GM23338 (cell line): ENCODE results near the gene PTPRC. TPM values are rescaled to one million over a fixed set of nuclear protein-coding genes. Genes with fewer than 3 reads are reported as not detected.

ENCODE experiments used
- ATAC-seq: fragments of 200-7000 bp; cut with Tn5 transposase; 3 replicates; pipeline ENCODE4 v1.9.1; 2020
- DNase-seq: peaks from one replicate; pipeline ENCODE4 v3.0.0-alpha.2; 2015; ENCODE audit warnings: low spot score
- H2AFZ ChIP-seq: fragments of 200-600 bp; sonication (generic); 2 replicates; pipeline ENCODE4 v1.8.0; 2016; ENCODE audit warnings: antibody characterized with exemption, mild to moderate bottlenecking, moderate library complexity
- H3F3A ChIP-seq: fragments of 200-600 bp; sonication (generic); replicated peaks from 2 replicates; pipeline ENCODE4 v1.8.0; 2017; ENCODE audit warnings: antibody characterized with exemption, mixed run types, low read depth
- H3K27ac ChIP-seq: fragments of 200-600 bp; sonication (generic); 2 replicates; pipeline ENCODE4 v1.6.1; 2016; ENCODE audit warnings: low read depth
- H3K27me3 ChIP-seq: fragments of 200-600 bp; sonication (generic); 2 replicates; pipeline ENCODE4 v1.8.0; 2016; ENCODE audit warnings: mild to moderate bottlenecking, mixed run types, moderate library complexity; ENCODE audit not compliant: insufficient read depth
- H3K36me3 ChIP-seq: fragments of 200-600 bp; sonication (generic); 2 replicates; pipeline ENCODE4 v1.8.0; 2016; ENCODE audit warnings: mild to moderate bottlenecking; ENCODE audit not compliant: insufficient read depth
- H3K4me1 ChIP-seq: fragments of 200-600 bp; sonication (generic); 2 replicates; pipeline ENCODE4 v1.8.0; 2016; ENCODE audit warnings: mild to moderate bottlenecking, moderate library complexity; ENCODE audit not compliant: insufficient read depth
- H3K4me2 ChIP-seq: fragments of 200-600 bp; sonication (generic); 2 replicates; pipeline ENCODE4 v1.7.1; 2017; ENCODE audit warnings: mixed run types
- H3K4me3 ChIP-seq: fragments of 200-600 bp; sonication (generic); 2 replicates; pipeline ENCODE4 v1.6.1; 2016; ENCODE audit warnings: mixed run types
- H3K79me2 ChIP-seq: fragments of 200-600 bp; sonication (generic); replicated peaks from 2 replicates; pipeline ENCODE4 v1.8.0; 2017; ENCODE audit warnings: mild to moderate bottlenecking; ENCODE audit not compliant: insufficient read depth
- H3K9me2 ChIP-seq: fragments of 200-600 bp; sonication (generic); 2 replicates; pipeline ENCODE4 v1.8.0; 2017; ENCODE audit not compliant: insufficient read depth
- H4K20me1 ChIP-seq: fragments of 200-600 bp; sonication (generic); replicated peaks from 2 replicates; pipeline ENCODE4 v1.8.0; 2017; ENCODE audit warnings: mild to moderate bottlenecking; ENCODE audit not compliant: insufficient read depth
- H3K27ac Mint-ChIP-seq: 2 replicates; pipeline ENCODE4 v1.8.0; 2020; ENCODE audit warnings: inconsistent platforms, mild to moderate bottlenecking, moderate library complexity, mixed read lengths
- H3K27me3 Mint-ChIP-seq: 3 replicates; pipeline ENCODE4 v1.8.0; 2022; ENCODE audit warnings: low read depth, mild to moderate bottlenecking, moderate library complexity, mixed read lengths, inconsistent platforms; ENCODE audit not compliant: insufficient read depth, poor library complexity
- H3K36me3 Mint-ChIP-seq: 3 replicates; pipeline ENCODE4 v1.8.0; 2021; ENCODE audit warnings: low read depth, mild to moderate bottlenecking, inconsistent platforms, moderate library complexity, mixed read lengths
- H3K4me1 Mint-ChIP-seq: 3 replicates; pipeline ENCODE4 v1.8.0; 2020; ENCODE audit warnings: mild to moderate bottlenecking, inconsistent platforms, mixed read lengths
- H3K4me3 Mint-ChIP-seq: 3 replicates; pipeline ENCODE4 v1.8.0; 2021; ENCODE audit warnings: moderate library complexity, mild to moderate bottlenecking, inconsistent platforms, mixed read lengths
- H3K9me3 Mint-ChIP-seq: 3 replicates; pipeline ENCODE4 v1.8.0; 2020; ENCODE audit warnings: moderate library complexity, mild to moderate bottlenecking, inconsistent platforms, mixed read lengths
- CREB1 ChIP-seq: fragments of 250-450 bp; sonication (Bioruptor Pico); IDR thresholded peaks from 2 replicates; pipeline ENCODE4 v1.5.0; 2020; ENCODE audit warnings: low read depth, mild to moderate bottlenecking, moderate library complexity
- EZH2 ChIP-seq: fragments of 200-600 bp; sonication (generic); IDR thresholded peaks from one replicate; pipeline ENCODE4 v1.8.0; 2017; ENCODE audit warnings: antibody characterized with exemption, mild to moderate bottlenecking, low read depth; ENCODE audit not compliant: unreplicated experiment
- EZH2phosphoT487 ChIP-seq: fragments of 200-600 bp; sonication (generic); IDR thresholded peaks from one replicate; pipeline ENCODE4 v1.8.1; 2018; ENCODE audit warnings: antibody characterized with exemption; ENCODE audit not compliant: unreplicated experiment
- JUNB ChIP-seq: IDR thresholded peaks from one replicate; pipeline ENCODE4 v1.6.1; 2016; ENCODE audit warnings: antibody characterized with exemption; ENCODE audit not compliant: unreplicated experiment
- NANOG ChIP-seq: IDR thresholded peaks from 2 replicates; pipeline ENCODE4 v1.6.1; 2016; ENCODE audit warnings: antibody characterized with exemption, borderline replicate concordance
- POLR2AphosphoS5 ChIP-seq: IDR thresholded peaks from 2 replicates; pipeline ENCODE4 v1.6.1; 2016; ENCODE audit warnings: antibody characterized with exemption, low read depth
- STAT1 ChIP-seq: IDR thresholded peaks from one replicate; pipeline ENCODE4 v1.6.1; 2016; ENCODE audit warnings: antibody characterized with exemption; ENCODE audit not compliant: unreplicated experiment
- ZNF114 ChIP-seq: fragments of 250-450 bp; sonication (Bioruptor Pico); IDR thresholded peaks from 2 replicates; pipeline ENCODE4 v1.5.0; 2020; ENCODE audit warnings: mild to moderate bottlenecking, moderate library complexity
- ZNF331 ChIP-seq: fragments of 250-450 bp; sonication (Bioruptor Pico); IDR thresholded peaks from 2 replicates; pipeline ENCODE4 v1.5.0; 2020; ENCODE audit warnings: low read depth, mild to moderate bottlenecking, moderate library complexity
- polyA plus RNA-seq: library from polyadenylated mRNA; unstranded; fragments of >200 nt; fragmentation: Nextera tagmentation; extraction: Ambion mirVana; gene quantifications from 2 replicates; pipeline ENCODE4 v1.2.1, GENCODE V29; 2016
- total RNA-seq: library from RNA; depleted of rRNA; stranded (reverse); fragments of >200 nt; shearing (Covaris generic); gene quantifications from 2 replicates; pipeline ENCODE4 v1.2.3, GENCODE V29; 2014
- TF ChIP-seq, protein P1 (sequence below): IDR thresholded peaks from 2 replicates; pipeline ENCODE4 v1.6.1; 2016; ENCODE audit warnings: antibody characterized with exemption
- TF ChIP-seq, protein P2 (sequence below): fragments of 250-450 bp; sonication (Bioruptor Pico); IDR thresholded peaks from 2 replicates; pipeline ENCODE4 v1.5.0; 2020; ENCODE audit warnings: mild to moderate bottlenecking, moderate library complexity
- TF ChIP-seq, protein P3 (sequence below), 2 experiments: fragments of 200-600 bp in 1 of 2; sonication (generic) in 1 of 2; conservative IDR thresholded peaks; 2 replicates each; pipeline versions ENCODE4 v1.5.1 to v1.6.1; 2016 to 2017; ENCODE audit warnings: antibody characterized with exemption in 2 of 2, low read depth in 2 of 2, mild to moderate bottlenecking in 2 of 2, moderate library complexity in 1 of 2
- TF ChIP-seq, protein P4 (sequence below): IDR thresholded peaks from one replicate; pipeline ENCODE4 v1.6.1; 2018; ENCODE audit warnings: antibody characterized with exemption; ENCODE audit not compliant: unreplicated experiment

PTPRC gene
- total and polyA plus RNA-seq, 2 experiments from 2014 or later, result 0.10 to 0.52 TPM

DNA sequence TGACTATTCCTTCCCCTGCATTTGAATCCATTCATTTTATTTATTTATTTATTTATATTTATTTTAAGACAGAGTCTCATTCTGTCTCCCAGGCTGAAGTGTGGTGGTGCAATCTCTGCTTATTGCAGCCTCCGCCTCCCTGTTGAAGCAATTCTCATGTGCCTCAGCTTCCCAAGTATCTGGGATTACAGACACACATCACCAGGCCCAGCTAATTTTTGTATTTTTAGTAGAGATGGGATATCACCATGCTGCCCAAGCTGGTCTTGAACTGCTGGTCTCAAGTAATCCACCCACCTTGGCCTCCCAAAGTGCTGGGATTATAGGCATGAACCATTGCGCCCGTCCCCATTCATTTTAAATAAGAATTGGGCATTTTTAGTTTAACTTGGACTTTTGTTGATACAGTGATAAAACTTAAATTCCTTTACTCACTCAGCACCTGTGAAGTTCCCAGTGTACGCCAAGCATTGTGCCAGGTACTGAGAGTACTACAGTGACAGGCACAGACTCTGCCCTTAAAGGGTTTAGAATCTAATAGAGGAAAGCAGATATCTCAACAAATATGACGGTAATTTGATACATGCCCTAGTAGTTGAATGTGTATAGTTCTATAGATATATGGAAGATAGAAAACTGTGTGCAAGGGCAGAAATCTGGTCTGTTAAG, 90.5 kb downstream of the PTPRC start:
- H3K4me1 Mint-ChIP-seq, result peaks cover 26% of the 10 kb centered on the region; the same call in 2 of the 3 replicates
- H3K9me3 Mint-ChIP-seq, result no peaks in the 10 kb centered on the region
- H2AFZ ChIP-seq, result no peak overlapping the region
- no peaks in the 10 kb centered on the region for H3F3A ChIP-seq
- no peaks in the 10 kb centered on the region for H3K27me3 ChIP-seq
- no peaks in the 10 kb centered on the region for H3K36me3 Mint-ChIP-seq
- H3K27me3 Mint-ChIP-seq, result peaks cover 1% of the 10 kb centered on the region
- H3K27ac Mint-ChIP-seq, result 0 out of 2 replicates have a peak overlapping the region, but pooled peaks have one; percentile 14
- H3K4me3 ChIP-seq, result no peak overlapping the region
- no peaks in the 10 kb centered on the region for H3K36me3 ChIP-seq
- no peak overlapping the region for H3K27ac ChIP-seq
- H3K4me1 ChIP-seq, result peaks cover 30% of the 10 kb centered on the region
- H4K20me1 ChIP-seq, result no peaks in the 10 kb centered on the region
- no peaks in the 10 kb centered on the region for H3K79me2 ChIP-seq
- no peak for ATAC-seq
- no peak for DNase-seq
- no peak overlapping the region for H3K4me2 ChIP-seq
- no peak overlapping the region for H3K4me3 Mint-ChIP-seq
- TF ChIP-seq EZH2 (no peak), ZNF331 (no peak), STAT1 (no peak), EZH2phosphoT487 (no peak), ZNF114 (CRISPR knock-in tag) (no peak), JUNB (no peak), CREB1 (CRISPR knock-in tag) (no peak), NANOG (no peak), POLR2AphosphoS5 (no peak)
- TF ChIP-seq, protein P1, sequence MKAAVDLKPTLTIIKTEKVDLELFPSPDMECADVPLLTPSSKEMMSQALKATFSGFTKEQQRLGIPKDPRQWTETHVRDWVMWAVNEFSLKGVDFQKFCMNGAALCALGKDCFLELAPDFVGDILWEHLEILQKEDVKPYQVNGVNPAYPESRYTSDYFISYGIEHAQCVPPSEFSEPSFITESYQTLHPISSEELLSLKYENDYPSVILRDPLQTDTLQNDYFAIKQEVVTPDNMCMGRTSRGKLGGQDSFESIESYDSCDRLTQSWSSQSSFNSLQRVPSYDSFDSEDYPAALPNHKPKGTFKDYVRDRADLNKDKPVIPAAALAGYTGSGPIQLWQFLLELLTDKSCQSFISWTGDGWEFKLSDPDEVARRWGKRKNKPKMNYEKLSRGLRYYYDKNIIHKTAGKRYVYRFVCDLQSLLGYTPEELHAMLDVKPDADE, result no peak
- TF ChIP-seq, protein P2, sequence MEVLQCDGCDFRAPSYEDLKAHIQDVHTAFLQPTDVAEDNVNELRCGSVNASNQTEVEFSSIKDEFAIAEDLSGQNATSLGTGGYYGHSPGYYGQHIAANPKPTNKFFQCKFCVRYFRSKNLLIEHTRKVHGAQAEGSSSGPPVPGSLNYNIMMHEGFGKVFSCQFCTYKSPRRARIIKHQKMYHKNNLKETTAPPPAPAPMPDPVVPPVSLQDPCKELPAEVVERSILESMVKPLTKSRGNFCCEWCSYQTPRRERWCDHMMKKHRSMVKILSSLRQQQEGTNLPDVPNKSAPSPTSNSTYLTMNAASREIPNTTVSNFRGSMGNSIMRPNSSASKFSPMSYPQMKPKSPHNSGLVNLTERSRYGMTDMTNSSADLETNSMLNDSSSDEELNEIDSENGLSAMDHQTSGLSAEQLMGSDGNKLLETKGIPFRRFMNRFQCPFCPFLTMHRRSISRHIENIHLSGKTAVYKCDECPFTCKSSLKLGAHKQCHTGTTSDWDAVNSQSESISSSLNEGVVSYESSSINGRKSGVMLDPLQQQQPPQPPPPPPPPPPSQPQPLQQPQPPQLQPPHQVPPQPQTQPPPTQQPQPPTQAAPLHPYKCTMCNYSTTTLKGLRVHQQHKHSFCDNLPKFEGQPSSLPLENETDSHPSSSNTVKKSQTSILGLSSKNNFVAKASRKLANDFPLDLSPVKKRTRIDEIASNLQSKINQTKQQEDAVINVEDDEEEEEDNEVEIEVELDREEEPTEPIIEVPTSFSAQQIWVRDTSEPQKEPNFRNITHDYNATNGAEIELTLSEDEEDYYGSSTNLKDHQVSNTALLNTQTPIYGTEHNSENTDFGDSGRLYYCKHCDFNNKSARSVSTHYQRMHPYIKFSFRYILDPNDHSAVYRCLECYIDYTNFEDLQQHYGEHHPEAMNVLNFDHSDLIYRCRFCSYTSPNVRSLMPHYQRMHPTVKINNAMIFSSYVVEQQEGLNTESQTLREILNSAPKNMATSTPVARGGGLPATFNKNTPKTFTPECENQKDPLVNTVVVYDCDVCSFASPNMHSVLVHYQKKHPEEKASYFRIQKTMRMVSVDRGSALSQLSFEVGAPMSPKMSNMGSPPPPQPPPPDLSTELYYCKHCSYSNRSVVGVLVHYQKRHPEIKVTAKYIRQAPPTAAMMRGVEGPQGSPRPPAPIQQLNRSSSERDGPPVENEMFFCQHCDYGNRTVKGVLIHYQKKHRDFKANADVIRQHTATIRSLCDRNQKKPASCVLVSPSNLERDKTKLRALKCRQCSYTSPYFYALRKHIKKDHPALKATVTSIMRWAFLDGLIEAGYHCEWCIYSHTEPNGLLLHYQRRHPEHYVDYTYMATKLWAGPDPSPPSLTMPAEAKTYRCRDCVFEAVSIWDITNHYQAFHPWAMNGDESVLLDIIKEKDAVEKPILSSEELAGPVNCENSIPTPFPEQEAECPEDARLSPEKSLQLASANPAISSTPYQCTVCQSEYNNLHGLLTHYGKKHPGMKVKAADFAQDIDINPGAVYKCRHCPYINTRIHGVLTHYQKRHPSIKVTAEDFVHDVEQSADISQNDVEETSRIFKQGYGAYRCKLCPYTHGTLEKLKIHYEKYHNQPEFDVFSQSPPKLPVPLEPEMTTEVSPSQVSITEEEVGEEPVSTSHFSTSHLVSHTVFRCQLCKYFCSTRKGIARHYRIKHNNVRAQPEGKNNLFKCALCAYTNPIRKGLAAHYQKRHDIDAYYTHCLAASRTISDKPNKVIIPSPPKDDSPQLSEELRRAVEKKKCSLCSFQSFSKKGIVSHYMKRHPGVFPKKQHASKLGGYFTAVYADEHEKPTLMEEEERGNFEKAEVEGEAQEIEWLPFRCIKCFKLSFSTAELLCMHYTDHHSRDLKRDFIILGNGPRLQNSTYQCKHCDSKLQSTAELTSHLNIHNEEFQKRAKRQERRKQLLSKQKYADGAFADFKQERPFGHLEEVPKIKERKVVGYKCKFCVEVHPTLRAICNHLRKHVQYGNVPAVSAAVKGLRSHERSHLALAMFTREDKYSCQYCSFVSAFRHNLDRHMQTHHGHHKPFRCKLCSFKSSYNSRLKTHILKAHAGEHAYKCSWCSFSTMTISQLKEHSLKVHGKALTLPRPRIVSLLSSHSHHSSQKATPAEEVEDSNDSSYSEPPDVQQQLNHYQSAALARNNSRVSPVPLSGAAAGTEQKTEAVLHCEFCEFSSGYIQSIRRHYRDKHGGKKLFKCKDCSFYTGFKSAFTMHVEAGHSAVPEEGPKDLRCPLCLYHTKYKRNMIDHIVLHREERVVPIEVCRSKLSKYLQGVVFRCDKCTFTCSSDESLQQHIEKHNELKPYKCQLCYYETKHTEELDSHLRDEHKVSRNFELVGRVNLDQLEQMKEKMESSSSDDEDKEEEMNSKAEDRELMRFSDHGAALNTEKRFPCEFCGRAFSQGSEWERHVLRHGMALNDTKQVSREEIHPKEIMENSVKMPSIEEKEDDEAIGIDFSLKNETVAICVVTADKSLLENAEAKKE, result no peak
- TF ChIP-seq, protein P3, sequence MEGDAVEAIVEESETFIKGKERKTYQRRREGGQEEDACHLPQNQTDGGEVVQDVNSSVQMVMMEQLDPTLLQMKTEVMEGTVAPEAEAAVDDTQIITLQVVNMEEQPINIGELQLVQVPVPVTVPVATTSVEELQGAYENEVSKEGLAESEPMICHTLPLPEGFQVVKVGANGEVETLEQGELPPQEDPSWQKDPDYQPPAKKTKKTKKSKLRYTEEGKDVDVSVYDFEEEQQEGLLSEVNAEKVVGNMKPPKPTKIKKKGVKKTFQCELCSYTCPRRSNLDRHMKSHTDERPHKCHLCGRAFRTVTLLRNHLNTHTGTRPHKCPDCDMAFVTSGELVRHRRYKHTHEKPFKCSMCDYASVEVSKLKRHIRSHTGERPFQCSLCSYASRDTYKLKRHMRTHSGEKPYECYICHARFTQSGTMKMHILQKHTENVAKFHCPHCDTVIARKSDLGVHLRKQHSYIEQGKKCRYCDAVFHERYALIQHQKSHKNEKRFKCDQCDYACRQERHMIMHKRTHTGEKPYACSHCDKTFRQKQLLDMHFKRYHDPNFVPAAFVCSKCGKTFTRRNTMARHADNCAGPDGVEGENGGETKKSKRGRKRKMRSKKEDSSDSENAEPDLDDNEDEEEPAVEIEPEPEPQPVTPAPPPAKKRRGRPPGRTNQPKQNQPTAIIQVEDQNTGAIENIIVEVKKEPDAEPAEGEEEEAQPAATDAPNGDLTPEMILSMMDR (conservative IDR thresholded peaks at IDR 0.05; ENCODE audit: low read depth in 2 of 2), result no peak
- TF ChIP-seq, protein P4, sequence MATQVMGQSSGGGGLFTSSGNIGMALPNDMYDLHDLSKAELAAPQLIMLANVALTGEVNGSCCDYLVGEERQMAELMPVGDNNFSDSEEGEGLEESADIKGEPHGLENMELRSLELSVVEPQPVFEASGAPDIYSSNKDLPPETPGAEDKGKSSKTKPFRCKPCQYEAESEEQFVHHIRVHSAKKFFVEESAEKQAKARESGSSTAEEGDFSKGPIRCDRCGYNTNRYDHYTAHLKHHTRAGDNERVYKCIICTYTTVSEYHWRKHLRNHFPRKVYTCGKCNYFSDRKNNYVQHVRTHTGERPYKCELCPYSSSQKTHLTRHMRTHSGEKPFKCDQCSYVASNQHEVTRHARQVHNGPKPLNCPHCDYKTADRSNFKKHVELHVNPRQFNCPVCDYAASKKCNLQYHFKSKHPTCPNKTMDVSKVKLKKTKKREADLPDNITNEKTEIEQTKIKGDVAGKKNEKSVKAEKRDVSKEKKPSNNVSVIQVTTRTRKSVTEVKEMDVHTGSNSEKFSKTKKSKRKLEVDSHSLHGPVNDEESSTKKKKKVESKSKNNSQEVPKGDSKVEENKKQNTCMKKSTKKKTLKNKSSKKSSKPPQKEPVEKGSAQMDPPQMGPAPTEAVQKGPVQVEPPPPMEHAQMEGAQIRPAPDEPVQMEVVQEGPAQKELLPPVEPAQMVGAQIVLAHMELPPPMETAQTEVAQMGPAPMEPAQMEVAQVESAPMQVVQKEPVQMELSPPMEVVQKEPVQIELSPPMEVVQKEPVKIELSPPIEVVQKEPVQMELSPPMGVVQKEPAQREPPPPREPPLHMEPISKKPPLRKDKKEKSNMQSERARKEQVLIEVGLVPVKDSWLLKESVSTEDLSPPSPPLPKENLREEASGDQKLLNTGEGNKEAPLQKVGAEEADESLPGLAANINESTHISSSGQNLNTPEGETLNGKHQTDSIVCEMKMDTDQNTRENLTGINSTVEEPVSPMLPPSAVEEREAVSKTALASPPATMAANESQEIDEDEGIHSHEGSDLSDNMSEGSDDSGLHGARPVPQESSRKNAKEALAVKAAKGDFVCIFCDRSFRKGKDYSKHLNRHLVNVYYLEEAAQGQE, result no peak
- no peaks in the 10 kb centered on the region for H3K9me2 ChIP-seq
